Measurements from ENCODE around the gene FBN1. TPM values are rescaled to one million over a fixed set of nuclear protein-coding genes. Genes with fewer than 3 reads are reported as not detected.

The FBN1 gene
- total RNA-seq, 1 experiment from 2014 or later = 0.43 TPM

DNA sequence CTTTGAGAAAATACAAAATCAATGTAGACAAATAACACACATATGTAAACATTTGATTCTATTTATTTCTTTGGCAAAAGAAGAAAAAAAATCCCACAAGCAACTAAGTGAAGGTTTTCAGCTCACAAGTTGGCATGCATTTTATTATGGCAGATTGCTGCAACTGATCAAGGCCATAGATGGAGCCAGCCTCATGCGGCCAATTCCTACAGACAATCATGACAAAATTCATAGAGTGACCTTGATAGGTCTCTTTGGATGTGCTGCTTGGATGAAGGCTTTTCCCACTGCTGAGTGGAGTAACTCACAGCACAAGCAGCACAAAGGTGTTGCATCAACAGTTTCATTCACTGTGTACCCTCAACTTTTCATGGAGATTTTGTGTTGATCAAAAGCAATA, 22.1 kb downstream of the FBN1 start:
- H3K27me3 ChIP-seq (replicated peaks; ENCODE audit: control insufficient read depth, insufficient read depth, low read length) = no peaks in the 10 kb centered on the region; the same call in 1 of the 2 replicates
- no peaks in the 10 kb centered on the region for H3K4me1 Mint-ChIP-seq (ENCODE audit: low read depth, unreplicated experiment)
- no peaks in the 10 kb centered on the region for H3K36me3 Mint-ChIP-seq (ENCODE audit: insufficient read depth, unreplicated experiment)
- no peaks in the 10 kb centered on the region for H3K9me3 Mint-ChIP-seq (ENCODE audit: unreplicated experiment)
- H3K9me3 ChIP-seq = no peaks in the 10 kb centered on the region
- H3K4me3 ChIP-seq (ENCODE audit: low read depth, low read length) = no peak overlapping the region
- POLR2A ChIA-PET = no interaction called here
- CTCF ChIA-PET = no interaction called here
- no peak overlapping the region for H3K4me3 Mint-ChIP-seq (ENCODE audit: unreplicated experiment)
- H3K4me1 ChIP-seq = no peaks in the 10 kb centered on the region
- H3K27me3 Mint-ChIP-seq (ENCODE audit: insufficient read depth, unreplicated experiment) = peaks cover 3% of the 10 kb centered on the region
- no peak for DNase-seq
- intact Hi-C loops (cut with micrococcal nuclease; ENCODE audit: unreplicated experiment) = no loop called here
- no TSS peak for BruUV-seq (replicated peaks)
- no peaks in the 10 kb centered on the region for H3K36me3 ChIP-seq (ENCODE audit: control insufficient read depth, insufficient read depth, low read length)
- TF ChIP-seq, protein P1, sequence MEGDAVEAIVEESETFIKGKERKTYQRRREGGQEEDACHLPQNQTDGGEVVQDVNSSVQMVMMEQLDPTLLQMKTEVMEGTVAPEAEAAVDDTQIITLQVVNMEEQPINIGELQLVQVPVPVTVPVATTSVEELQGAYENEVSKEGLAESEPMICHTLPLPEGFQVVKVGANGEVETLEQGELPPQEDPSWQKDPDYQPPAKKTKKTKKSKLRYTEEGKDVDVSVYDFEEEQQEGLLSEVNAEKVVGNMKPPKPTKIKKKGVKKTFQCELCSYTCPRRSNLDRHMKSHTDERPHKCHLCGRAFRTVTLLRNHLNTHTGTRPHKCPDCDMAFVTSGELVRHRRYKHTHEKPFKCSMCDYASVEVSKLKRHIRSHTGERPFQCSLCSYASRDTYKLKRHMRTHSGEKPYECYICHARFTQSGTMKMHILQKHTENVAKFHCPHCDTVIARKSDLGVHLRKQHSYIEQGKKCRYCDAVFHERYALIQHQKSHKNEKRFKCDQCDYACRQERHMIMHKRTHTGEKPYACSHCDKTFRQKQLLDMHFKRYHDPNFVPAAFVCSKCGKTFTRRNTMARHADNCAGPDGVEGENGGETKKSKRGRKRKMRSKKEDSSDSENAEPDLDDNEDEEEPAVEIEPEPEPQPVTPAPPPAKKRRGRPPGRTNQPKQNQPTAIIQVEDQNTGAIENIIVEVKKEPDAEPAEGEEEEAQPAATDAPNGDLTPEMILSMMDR (IDR thresholded peaks at IDR 0.05; ENCODE audit: insufficient read depth in 1 of 2, low read depth in 1 of 2, low read length in 1 of 2, severe bottlenecking in 1 of 2, unreplicated experiment in 1 of 2) = no peak
- no peak overlapping the region for H3K27ac Mint-ChIP-seq (ENCODE audit: unreplicated experiment)

DNA sequence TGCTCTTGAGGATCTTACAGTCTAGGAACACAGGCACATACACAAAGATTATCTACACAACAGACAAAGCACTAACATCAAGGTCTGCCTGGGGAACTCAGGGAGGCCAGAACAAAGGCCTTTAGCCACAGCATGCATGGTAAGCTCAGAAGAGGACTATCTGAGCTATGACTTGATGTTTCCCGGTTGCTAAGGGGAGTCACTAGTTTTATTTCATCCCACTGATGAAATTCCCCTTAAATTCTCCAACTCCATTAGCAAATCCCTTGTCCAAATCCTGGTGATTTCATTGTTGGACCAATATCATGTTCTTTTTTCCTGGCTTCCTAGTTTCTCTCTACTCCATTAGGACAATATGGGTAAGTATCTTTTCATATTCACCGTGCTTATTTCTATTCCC, 23.3 kb downstream of the FBN1 start:
- no peak overlapping the region for H3K4me3 ChIP-seq (ENCODE audit: low read depth, low read length)
- H3K4me3 Mint-ChIP-seq (ENCODE audit: unreplicated experiment) = no peak overlapping the region
- no peaks in the 10 kb centered on the region for H3K36me3 Mint-ChIP-seq (ENCODE audit: insufficient read depth, unreplicated experiment)
- H3K9me3 Mint-ChIP-seq (ENCODE audit: unreplicated experiment) = no peaks in the 10 kb centered on the region
- CTCF ChIA-PET = no interaction called here
- no peaks in the 10 kb centered on the region for H3K4me1 ChIP-seq
- intact Hi-C loops (cut with micrococcal nuclease; ENCODE audit: unreplicated experiment) = no loop called here
- H3K4me1 Mint-ChIP-seq (ENCODE audit: low read depth, unreplicated experiment) = no peaks in the 10 kb centered on the region
- no peaks in the 10 kb centered on the region for H3K27me3 ChIP-seq (replicated peaks; ENCODE audit: control insufficient read depth, insufficient read depth, low read length)
- no peaks in the 10 kb centered on the region for H3K36me3 ChIP-seq (ENCODE audit: control insufficient read depth, insufficient read depth, low read length)
- H3K9me3 ChIP-seq = no peaks in the 10 kb centered on the region
- TF ChIP-seq, protein P1 (IDR thresholded peaks at IDR 0.05; ENCODE audit: insufficient read depth in 1 of 2, low read depth in 1 of 2, low read length in 1 of 2, severe bottlenecking in 1 of 2, unreplicated experiment in 1 of 2) = no peak
- BruUV-seq (replicated peaks) = no TSS peak
- peaks cover 3% of the 10 kb centered on the region for H3K27me3 Mint-ChIP-seq (ENCODE audit: insufficient read depth, unreplicated experiment)
- POLR2A ChIA-PET = no interaction called here
- no peak overlapping the region for H3K27ac Mint-ChIP-seq (ENCODE audit: unreplicated experiment)
- no peak for DNase-seq

DNA sequence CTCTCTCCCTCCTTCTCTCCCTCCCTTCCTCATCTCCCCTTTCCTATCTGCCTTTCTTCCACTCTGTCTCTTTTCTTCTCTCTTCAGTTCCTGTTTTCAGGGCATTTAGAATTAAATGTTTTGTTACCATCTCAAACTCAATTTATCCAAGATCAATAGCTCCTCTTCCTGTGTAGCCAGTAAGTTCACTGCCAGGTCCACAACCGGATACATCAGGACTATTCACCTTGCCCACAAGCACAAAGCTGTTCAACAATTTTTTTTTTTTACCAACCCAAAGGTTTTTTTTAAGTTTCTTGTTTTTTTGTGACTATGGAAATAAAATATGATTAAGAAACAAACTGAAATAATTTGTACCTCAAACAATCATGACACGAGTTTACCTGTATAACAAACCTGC, 26.1 kb downstream of the FBN1 start:
- BruUV-seq (replicated peaks) = no TSS peak
- Mint-ChIP-seq H3K27ac (ENCODE audit: unreplicated experiment) (no peak overlapping the region), H3K4me3 (ENCODE audit: unreplicated experiment) (no peak overlapping the region), H3K4me1 (ENCODE audit: low read depth, unreplicated experiment) (no peaks in the 10 kb centered on the region), H3K36me3 (ENCODE audit: insufficient read depth, unreplicated experiment) (no peaks in the 10 kb centered on the region), H3K27me3 (ENCODE audit: insufficient read depth, unreplicated experiment) (peaks cover 9% of the 10 kb centered on the region), H3K9me3 (ENCODE audit: unreplicated experiment) (no peaks in the 10 kb centered on the region)
- H3K9me3 ChIP-seq = no peaks in the 10 kb centered on the region
- no peaks in the 10 kb centered on the region for H3K4me1 ChIP-seq
- no peak for DNase-seq
- no peaks in the 10 kb centered on the region for H3K27me3 ChIP-seq (replicated peaks; ENCODE audit: control insufficient read depth, insufficient read depth, low read length)
- H3K36me3 ChIP-seq (ENCODE audit: control insufficient read depth, insufficient read depth, low read length) = no peaks in the 10 kb centered on the region
- H3K4me3 ChIP-seq (ENCODE audit: low read depth, low read length) = no peak overlapping the region
- TF ChIP-seq, protein P1 (IDR thresholded peaks at IDR 0.05; ENCODE audit: insufficient read depth in 1 of 2, low read depth in 1 of 2, low read length in 1 of 2, severe bottlenecking in 1 of 2, unreplicated experiment in 1 of 2) = no peak
- CTCF ChIA-PET = interaction anchor here (0.6 kb wide), 1 partner anchor 182 kb away, joined by 4 read pairs; no protein-coding TSS in a partner anchor
- intact Hi-C loops (cut with micrococcal nuclease; ENCODE audit: unreplicated experiment) = no loop called here
- POLR2A ChIA-PET = no interaction called here
